NCI-H748 (cell line): ENCODE results near the gene EMC9.
A peak's percentile ranks its signal among the peaks of the same experiment; 100 is the strongest.
"Not testable (repeated sequence)": the region's sequence is repeated elsewhere in the genome, so short reads cannot be mapped to it uniquely, and the experiment has no call there.

Experiments
- DNase-seq: peaks from one replicate; lab custom pipeline; 2025; ENCODE audit not compliant: unreplicated experiment; lab: John Stamatoyannopoulos, UW

Gene EMC9

GRCh38 chr14:24110523-24110922 lies 30.9 kb downstream of the EMC9 start:
- no peak for DNase-seq

- DNase-seq = no peak
Observed at GRCh38 chr14:24110060-24110459, 31.3 kb downstream of the EMC9 start.

GRCh38 chr14:24108336-24108874 lies 33.0 kb downstream of the EMC9 start:
- no peak for DNase-seq

- DNase-seq = no peak
Observed at GRCh38 chr14:24106672-24107271, 34.6 kb downstream of the EMC9 start.

- not testable (repeated sequence) for DNase-seq
Observed at GRCh38 chr14:24105609-24106239, 35.7 kb downstream of the EMC9 start.

GRCh38 chr14:24103451-24103850 lies 37.9 kb downstream of the EMC9 start:
- no peak for DNase-seq

- no peak for DNase-seq
Observed at GRCh38 chr14:24102357-24103048, 38.9 kb downstream of the EMC9 start.

- DNase-seq = no peak
Observed at GRCh38 chr14:24100982-24101494, 40.4 kb downstream of the EMC9 start.

GRCh38 chr14:24100197-24100981 lies 41.0 kb downstream of the EMC9 start:
- DNase-seq = no peak

GRCh38 chr14:24098927-24099813 lies 42.2 kb downstream of the EMC9 start:
- no peak for DNase-seq

GRCh38 chr14:24098229-24098926 lies 43.0 kb downstream of the EMC9 start:
- DNase-seq = no peak

GRCh38 chr14:24096545-24097181 lies 44.7 kb downstream of the EMC9 start:
- DNase-seq = no peak

- peak; percentile 15 for DNase-seq
Observed at GRCh38 chr14:24095271-24096068, 45.9 kb downstream of the EMC9 start.

- DNase-seq = no peak
Observed at GRCh38 chr14:24094841-24095270, 46.5 kb downstream of the EMC9 start.

GRCh38 chr14:24093901-24094840 lies 47.2 kb downstream of the EMC9 start, which contains the start of gene PCK2:
Gene PCK2, plus strand, starts transcription at chr14:24094311. Its CDS starts 95 bp downstream, at chr14:24094406.
- peak; percentile 95 for DNase-seq

- DNase-seq = no peak
Observed at GRCh38 chr14:24093207-24093900, 48.0 kb downstream of the EMC9 start.
